Measurements from ENCODE around the gene ERI2.

ERI2 gene

GRCh38 chr16:20801278-20801677 lies 5.0 kb downstream of the ERI2 start:
- no peaks in the 10 kb centered on the region for H3K27me3 Mint-ChIP-seq (ENCODE audit: low read depth)
- peaks cover 17% of the 10 kb centered on the region for H3K36me3 Mint-ChIP-seq (ENCODE audit: low read depth)
- H3K27ac Mint-ChIP-seq, result no peak overlapping the region
- H3K4me1 Mint-ChIP-seq (ENCODE audit: low read depth), result peaks cover 20% of the 10 kb centered on the region
- no peak overlapping the region for H3K4me3 Mint-ChIP-seq
- no peaks in the 10 kb centered on the region for H3K9me3 Mint-ChIP-seq

GRCh38 chr16:20799599-20799998 lies 6.7 kb downstream of the ERI2 start:
- no peaks in the 10 kb centered on the region for H3K9me3 Mint-ChIP-seq
- H3K27me3 Mint-ChIP-seq (ENCODE audit: low read depth), result no peaks in the 10 kb centered on the region
- H3K36me3 Mint-ChIP-seq (ENCODE audit: low read depth), result peaks cover 17% of the 10 kb centered on the region
- H3K4me3 Mint-ChIP-seq, result no peak overlapping the region
- peaks cover 15% of the 10 kb centered on the region for H3K4me1 Mint-ChIP-seq (ENCODE audit: low read depth)
- no peak overlapping the region for H3K27ac Mint-ChIP-seq

GRCh38 chr16:20798364-20798763 lies 7.9 kb downstream of the ERI2 start:
- Mint-ChIP-seq H3K27me3 (ENCODE audit: low read depth) (no peaks in the 10 kb centered on the region), H3K4me3 (no peak overlapping the region), H3K36me3 (ENCODE audit: low read depth) (peaks cover 17% of the 10 kb centered on the region), H3K4me1 (ENCODE audit: low read depth) (peaks cover 15% of the 10 kb centered on the region), H3K9me3 (no peaks in the 10 kb centered on the region), H3K27ac (no peak overlapping the region)

DNA sequence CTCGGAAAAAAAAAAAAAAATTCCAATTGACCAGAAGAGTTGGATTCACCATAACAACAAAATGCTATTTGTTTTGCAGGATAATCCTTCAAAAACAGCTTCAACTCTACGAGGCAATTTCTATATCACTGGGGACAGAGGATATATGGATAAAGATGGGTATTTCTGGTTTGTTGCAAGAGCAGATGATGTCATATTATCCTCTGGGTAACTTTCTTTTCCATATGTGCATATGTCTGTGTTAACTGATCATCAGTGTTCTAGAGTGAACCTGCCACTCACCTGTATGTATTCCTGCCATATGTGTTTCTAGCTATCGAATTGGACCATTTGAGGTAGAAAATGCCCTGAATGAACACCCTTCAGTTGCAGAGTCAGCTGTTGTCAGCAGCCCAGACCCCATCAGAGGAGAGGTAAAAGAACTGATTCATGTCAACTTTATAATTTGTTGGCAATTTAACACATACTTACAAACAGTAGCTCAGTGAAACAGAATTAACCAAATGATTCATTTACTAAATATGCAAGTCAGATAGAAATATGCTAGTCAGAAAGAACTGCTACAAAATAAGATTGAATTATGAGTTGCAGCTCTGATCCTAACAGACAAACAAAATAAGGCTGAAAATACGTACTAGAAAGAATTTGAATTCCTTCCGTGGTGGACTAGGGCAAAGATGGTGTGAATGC lies 14.2 kb downstream of the ERI2 start:
- Mint-ChIP-seq H3K27ac (no peak overlapping the region), H3K36me3 (ENCODE audit: low read depth) (peaks cover 4% of the 10 kb centered on the region), H3K27me3 (ENCODE audit: low read depth) (no peaks in the 10 kb centered on the region), H3K4me3 (no peak overlapping the region), H3K4me1 (ENCODE audit: low read depth) (no peaks in the 10 kb centered on the region), H3K9me3 (no peaks in the 10 kb centered on the region)

- Mint-ChIP-seq H3K4me1 (ENCODE audit: low read depth) (no peaks in the 10 kb centered on the region), H3K9me3 (no peaks in the 10 kb centered on the region), H3K36me3 (ENCODE audit: low read depth) (no peaks in the 10 kb centered on the region), H3K27ac (no peak overlapping the region), H3K4me3 (no peak overlapping the region), H3K27me3 (ENCODE audit: low read depth) (no peaks in the 10 kb centered on the region)
These were observed 17.1 kb downstream of the ERI2 start for GRCh38 chr16:20789130-20789529.

DNA sequence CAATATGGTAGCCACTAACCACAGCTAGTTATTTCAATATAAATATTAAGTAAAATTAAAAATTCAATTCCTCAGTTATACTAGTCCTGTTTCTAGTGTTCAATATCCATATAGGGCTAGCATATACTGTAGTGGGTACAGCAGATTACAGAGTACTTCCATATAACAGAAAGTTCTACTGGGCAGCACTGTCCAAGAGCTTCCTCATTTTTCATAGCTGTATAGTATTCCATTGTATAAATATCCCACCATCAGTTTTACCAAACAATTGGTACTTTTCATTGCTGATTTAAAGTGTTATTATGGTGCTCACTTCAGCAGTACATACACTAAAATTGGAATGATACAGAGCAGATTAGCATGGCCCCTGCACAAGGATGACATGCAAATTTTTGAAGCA lies 22.1 kb downstream of the ERI2 start:
- Mint-ChIP-seq H3K9me3 (no peaks in the 10 kb centered on the region), H3K4me1 (ENCODE audit: low read depth) (no peaks in the 10 kb centered on the region), H3K27me3 (ENCODE audit: low read depth) (no peaks in the 10 kb centered on the region), H3K4me3 (no peak overlapping the region), H3K36me3 (ENCODE audit: low read depth) (no peaks in the 10 kb centered on the region), H3K27ac (no peak overlapping the region)

DNA sequence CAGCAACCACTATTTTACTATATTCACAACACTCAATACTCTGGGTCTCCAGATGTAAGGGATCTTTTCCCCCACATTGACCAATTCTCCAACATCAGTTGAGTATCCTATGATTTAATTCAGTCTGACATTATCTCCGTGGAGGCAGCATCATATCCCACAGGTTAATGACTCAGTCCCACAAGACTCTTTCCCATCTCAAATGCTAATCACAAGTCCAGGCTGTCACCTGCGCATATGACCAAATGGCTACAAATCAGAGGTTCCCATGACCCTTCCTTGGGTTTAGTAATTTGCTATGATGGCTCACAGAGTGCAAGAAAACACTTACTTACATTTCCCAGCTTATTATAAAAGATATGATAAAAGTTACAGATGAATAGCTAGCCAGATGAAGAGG lies 23.8 kb downstream of the ERI2 start:
- Mint-ChIP-seq H3K27me3 (ENCODE audit: low read depth) (no peaks in the 10 kb centered on the region), H3K27ac (no peak overlapping the region), H3K36me3 (ENCODE audit: low read depth) (no peaks in the 10 kb centered on the region), H3K9me3 (no peaks in the 10 kb centered on the region), H3K4me1 (ENCODE audit: low read depth) (no peaks in the 10 kb centered on the region), H3K4me3 (no peak overlapping the region)

- Mint-ChIP-seq H3K27me3 (ENCODE audit: low read depth) (no peaks in the 10 kb centered on the region), H3K36me3 (ENCODE audit: low read depth) (no peaks in the 10 kb centered on the region), H3K9me3 (no peaks in the 10 kb centered on the region), H3K4me1 (ENCODE audit: low read depth) (no peaks in the 10 kb centered on the region), H3K4me3 (no peak overlapping the region), H3K27ac (no peak overlapping the region)
These were observed 24.6 kb downstream of the ERI2 start for GRCh38 chr16:20781697-20782096.

DNA sequence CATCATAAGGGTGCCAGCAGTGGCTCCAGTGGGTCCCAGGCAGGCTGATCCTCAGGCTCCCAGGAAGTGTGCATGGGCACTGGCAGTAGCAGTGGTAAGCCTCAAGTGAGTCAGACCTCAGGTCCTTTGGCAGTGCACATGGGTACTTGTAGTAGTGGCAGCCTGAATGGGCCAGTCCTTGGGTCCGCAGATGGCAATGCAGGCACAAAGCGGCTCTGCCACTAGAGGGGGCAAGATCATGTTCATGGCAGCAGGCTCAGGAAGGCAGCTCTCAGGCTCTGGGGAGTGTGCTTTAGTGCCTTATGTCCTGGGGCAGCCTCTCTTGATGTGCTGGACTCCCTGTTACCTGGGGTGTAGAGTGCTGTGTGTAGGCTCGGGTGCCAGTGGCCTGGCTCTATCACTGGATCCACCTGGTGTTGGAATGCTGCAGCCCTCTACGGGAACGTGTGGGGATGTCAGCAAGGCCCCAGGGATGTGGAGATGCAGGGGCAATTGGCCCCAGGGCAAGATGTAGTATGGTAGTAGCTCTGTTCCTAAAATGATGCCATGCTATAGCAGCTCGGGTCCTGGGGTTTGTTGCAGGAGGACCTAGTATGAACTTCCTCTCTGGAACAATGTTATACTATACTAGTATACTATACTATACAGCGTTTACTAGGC lies 31.4 kb downstream of the ERI2 start:
- Mint-ChIP-seq H3K27me3 (ENCODE audit: low read depth) (no peaks in the 10 kb centered on the region), H3K4me3 (no peak overlapping the region), H3K9me3 (no peaks in the 10 kb centered on the region), H3K4me1 (ENCODE audit: low read depth) (no peaks in the 10 kb centered on the region), H3K27ac (no peak overlapping the region), H3K36me3 (ENCODE audit: low read depth) (no peaks in the 10 kb centered on the region)

GRCh38 chr16:20773679-20774078 lies 32.6 kb downstream of the ERI2 start:
- Mint-ChIP-seq H3K27ac (no peak overlapping the region), H3K9me3 (no peaks in the 10 kb centered on the region), H3K4me3 (no peak overlapping the region), H3K4me1 (ENCODE audit: low read depth) (no peaks in the 10 kb centered on the region), H3K27me3 (ENCODE audit: low read depth) (no peaks in the 10 kb centered on the region), H3K36me3 (ENCODE audit: low read depth) (no peaks in the 10 kb centered on the region)

GRCh38 chr16:20768818-20769217 lies 37.5 kb downstream of the ERI2 start:
- Mint-ChIP-seq H3K4me3 (no peak overlapping the region), H3K4me1 (ENCODE audit: low read depth) (peaks cover 4% of the 10 kb centered on the region)

GRCh38 chr16:20768121-20768520 lies 38.2 kb downstream of the ERI2 start:
- Mint-ChIP-seq H3K27ac (no peak overlapping the region), H3K9me3 (no peaks in the 10 kb centered on the region), H3K4me1 (ENCODE audit: low read depth) (peaks cover 9% of the 10 kb centered on the region), H3K36me3 (ENCODE audit: low read depth) (no peaks in the 10 kb centered on the region), H3K27me3 (ENCODE audit: low read depth) (no peaks in the 10 kb centered on the region), H3K4me3 (no peak overlapping the region)

More at GRCh38 chr16:20768818-20769217, 37.5 kb downstream of the ERI2 start:
- no peaks in the 10 kb centered on the region for H3K9me3 Mint-ChIP-seq
- H3K27me3 Mint-ChIP-seq (ENCODE audit: low read depth), result no peaks in the 10 kb centered on the region
- no peaks in the 10 kb centered on the region for H3K36me3 Mint-ChIP-seq (ENCODE audit: low read depth)
- H3K27ac Mint-ChIP-seq, result no peak overlapping the region

DNA sequence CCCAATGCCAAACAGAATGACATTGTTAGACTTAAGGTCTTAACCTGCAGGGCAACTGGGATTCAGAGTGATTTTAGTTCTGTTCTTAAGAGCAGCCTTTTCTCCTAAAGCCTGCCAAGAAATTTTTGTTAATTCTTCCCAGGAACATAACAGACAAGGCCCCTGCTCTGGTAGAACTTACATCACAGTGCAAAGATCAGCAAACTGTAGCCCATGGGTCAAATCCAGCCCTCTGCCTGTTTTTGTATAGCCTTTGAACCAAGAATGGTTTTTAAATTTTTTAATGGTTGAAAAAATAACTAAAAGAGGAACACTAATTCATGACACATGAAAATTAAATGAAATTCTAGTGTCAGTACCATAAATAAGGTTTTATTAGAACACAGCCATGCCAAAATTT lies 38.7 kb downstream of the ERI2 start:
- Mint-ChIP-seq H3K9me3 (peaks cover 2% of the 10 kb centered on the region), H3K27me3 (ENCODE audit: low read depth) (no peaks in the 10 kb centered on the region), H3K36me3 (ENCODE audit: low read depth) (no peaks in the 10 kb centered on the region), H3K27ac (no peak overlapping the region), H3K4me3 (no peak overlapping the region), H3K4me1 (ENCODE audit: low read depth) (peaks cover 11% of the 10 kb centered on the region)

- H3K27me3 Mint-ChIP-seq (ENCODE audit: low read depth), result no peaks in the 10 kb centered on the region
- peaks cover 5% of the 10 kb centered on the region for H3K36me3 Mint-ChIP-seq (ENCODE audit: low read depth)
- peaks cover 15% of the 10 kb centered on the region for H3K9me3 Mint-ChIP-seq
- no peak overlapping the region for H3K4me3 Mint-ChIP-seq
- H3K27ac Mint-ChIP-seq, result no peak overlapping the region
- peaks cover 11% of the 10 kb centered on the region for H3K4me1 Mint-ChIP-seq (ENCODE audit: low read depth)
These were observed 40.0 kb downstream of the ERI2 start for GRCh38 chr16:20766294-20766693.

GRCh38 chr16:20765732-20766131 lies 40.5 kb downstream of the ERI2 start:
- no peak overlapping the region for H3K27ac Mint-ChIP-seq

More at GRCh38 chr16:20765732-20766131, 40.5 kb downstream of the ERI2 start:
- no peaks in the 10 kb centered on the region for H3K27me3 Mint-ChIP-seq (ENCODE audit: low read depth)
- H3K9me3 Mint-ChIP-seq, result peaks cover 16% of the 10 kb centered on the region
- H3K36me3 Mint-ChIP-seq (ENCODE audit: low read depth), result peaks cover 5% of the 10 kb centered on the region
- H3K4me3 Mint-ChIP-seq, result no peak overlapping the region
- H3K4me1 Mint-ChIP-seq (ENCODE audit: low read depth), result peaks cover 11% of the 10 kb centered on the region
